GM15510 (cell line): ENCODE data around the gene CCDC88C.

Source experiments
- POLR2A ChIP-seq: IDR thresholded peaks from 3 replicates; pipeline ENCODE4 v1.6.1; 2011; ENCODE audit warnings: borderline replicate concordance; ENCODE audit not compliant: insufficient read length; ENCODE audit errors: extremely low read depth

The CCDC88C gene

DNA sequence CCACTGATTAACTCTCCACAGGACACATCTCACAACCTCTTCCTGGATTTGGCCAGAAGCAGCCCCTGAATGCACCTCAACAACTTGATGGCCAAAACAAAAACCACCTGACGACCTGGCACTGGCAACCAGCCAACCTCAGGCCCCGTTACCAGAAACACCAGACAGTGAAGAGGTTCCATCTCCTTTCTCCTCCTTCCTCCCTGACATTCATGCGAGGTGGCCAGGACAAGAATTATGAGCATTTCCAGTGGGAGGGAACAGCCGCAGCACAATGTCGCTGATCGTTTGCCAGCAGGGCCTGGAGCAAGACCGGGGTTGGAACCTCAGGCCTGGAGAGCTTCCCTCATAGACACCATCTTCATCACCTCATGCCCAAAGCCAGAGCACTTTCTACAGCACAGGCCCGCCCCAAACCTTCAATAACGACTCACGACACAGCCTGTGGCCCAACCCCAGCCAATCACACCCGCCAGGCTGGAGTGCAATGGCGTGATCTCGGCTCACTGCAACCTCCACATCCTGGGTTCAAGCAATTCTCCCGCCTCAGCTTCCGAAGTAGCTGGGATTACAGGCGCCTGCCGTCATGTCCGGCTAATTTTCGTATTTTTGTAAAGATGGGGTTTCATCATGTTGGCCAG is 48.7 kb downstream of the CCDC88C start:
- no peak for TF ChIP-seq POLR2A

DNA sequence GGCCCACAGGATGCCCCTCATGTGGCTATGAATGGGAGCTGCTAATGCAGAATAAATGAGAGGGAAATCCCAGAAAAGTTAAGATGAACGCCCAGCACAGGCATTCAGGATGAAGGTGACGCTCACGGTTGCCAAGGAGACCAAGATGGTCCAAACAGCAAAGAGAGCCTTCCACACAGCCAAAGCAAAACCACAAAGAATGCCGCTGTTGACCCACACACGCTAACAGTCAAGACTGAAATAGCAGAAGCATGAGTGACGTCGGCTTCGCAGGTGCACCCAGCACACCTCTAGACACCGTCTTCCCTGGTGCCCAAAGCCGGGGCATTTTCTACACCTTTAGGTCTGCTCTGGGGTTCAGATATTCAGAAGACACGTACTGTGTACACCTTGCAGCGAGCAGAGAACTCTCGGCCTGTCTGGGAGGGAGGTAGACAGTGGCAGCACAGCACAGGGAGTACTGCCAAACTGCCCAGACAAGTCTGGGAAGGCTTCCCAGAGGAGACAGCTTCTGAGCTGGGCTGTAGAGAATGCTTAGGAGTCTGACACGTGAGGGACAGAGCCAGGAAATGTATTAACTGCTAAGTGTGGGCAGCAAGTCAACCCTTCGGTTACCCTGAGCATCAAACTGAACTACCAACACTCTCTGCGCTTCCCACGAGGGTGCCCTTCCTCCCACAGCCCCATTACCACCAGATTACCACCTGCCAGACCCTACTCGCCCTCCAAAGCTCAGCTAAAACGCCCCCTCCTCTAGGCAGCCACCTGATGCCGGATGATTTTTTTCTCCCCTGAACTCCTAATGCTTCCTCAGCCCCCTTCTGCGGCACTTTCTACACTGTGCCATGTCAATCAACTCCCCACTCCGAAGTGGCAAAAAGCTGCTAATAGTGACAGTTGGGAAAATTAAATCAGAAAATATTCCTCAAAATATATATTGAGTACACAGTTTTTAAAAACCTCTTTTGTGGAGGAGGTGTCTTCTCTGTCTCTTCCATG is 50.1 kb downstream of the CCDC88C start:
- TF ChIP-seq POLR2A: peak; percentile 36

- TF ChIP-seq POLR2A: no peak
Observed at GRCh38 chr14:91366749-91367148, 50.9 kb downstream of the CCDC88C start.

- TF ChIP-seq POLR2A: no peak
Observed at GRCh38 chr14:91365552-91365951, 52.1 kb downstream of the CCDC88C start.

- no peak for TF ChIP-seq POLR2A
Observed at GRCh38 chr14:91364524-91365270, 52.9 kb downstream of the CCDC88C start.

- no peak for TF ChIP-seq POLR2A
Observed at GRCh38 chr14:91363776-91364523, 53.7 kb downstream of the CCDC88C start.

DNA sequence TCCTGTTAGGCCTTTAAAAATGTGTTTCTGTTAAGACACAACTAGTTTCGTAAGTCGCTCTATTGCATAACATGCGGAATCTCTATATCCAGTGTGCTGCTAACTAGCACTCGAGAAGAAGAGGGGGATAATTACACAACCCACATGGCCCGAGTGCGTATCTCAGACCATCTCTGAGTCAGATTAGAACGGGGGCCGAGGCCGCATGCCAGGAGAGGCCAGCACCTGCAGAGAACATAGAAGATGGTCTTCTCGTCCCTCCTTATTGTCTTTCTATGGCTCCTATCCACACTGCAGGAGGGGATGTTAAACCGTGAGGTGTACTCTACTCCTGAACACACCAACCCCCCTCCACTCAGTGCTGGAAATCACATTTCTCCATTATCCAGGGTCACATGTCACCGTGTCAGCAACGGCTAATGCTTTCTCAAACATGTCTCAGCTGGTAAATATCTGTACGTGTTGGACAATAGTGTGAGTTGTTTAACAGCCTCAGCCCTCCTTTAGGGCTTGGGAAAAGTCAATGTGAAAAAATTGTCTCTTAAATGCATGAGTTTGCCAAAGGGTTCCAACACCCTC is 56.3 kb downstream of the CCDC88C start:
- no peak for TF ChIP-seq POLR2A

GRCh38 chr14:91360490-91361232 is 57.0 kb downstream of the CCDC88C start:
- no peak for TF ChIP-seq POLR2A

DNA sequence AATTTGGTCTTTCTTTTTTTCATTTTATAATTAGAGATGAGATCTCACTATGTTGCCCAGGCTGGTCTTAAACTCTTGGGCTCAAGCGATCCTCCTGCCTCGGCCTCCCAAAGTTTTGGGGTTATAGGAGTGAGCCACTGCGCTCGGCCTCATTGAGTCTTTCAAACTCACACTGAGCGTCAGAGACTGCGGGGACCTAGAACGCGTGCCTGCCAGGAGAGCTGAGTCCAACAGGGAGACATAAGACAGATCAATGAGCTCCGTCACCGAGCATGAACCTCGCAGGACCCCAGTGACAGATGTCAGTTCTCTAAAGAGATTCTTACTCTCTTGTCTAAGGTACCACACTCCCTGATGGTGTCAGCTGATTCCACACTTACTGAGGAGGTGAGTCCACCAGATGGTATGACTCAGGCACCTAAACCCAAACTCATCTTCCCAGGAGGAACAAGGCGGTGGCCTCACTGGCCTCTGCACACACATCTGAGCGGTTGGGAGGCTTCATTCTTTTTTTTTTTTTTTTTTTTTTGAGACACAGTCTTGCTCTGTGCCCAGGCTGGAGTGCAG is 58.9 kb downstream of the CCDC88C start:
- no peak for TF ChIP-seq POLR2A

DNA sequence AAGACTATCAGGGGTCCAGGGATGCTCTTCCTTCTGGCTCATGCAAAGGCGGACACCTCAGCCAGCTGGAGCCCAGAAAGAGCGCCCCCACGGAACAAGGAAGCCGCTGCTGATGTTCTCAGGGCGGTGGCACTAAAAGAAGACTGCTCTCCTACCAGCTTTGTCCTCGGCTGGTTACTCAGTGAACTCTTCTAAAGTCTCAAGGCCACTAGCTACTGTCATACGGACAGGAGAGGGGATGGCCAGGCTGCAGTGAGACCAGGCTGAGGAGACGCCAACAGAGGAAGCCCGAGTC is 59.6 kb downstream of the CCDC88C start:
- no peak for TF ChIP-seq POLR2A

- no peak for TF ChIP-seq POLR2A
Observed at GRCh38 chr14:91357272-91358024, 60.2 kb downstream of the CCDC88C start.

GRCh38 chr14:91356181-91356763 is 61.3 kb downstream of the CCDC88C start:
- TF ChIP-seq POLR2A: no peak
